Inflammatory macrophage treated with lipopolysaccharide for 4 hours (primary cell): ENCODE results near the gene ADGRL3.
"Not testable (repeated sequence)": the region's sequence is repeated elsewhere in the genome, so short reads cannot be mapped to it uniquely, and the experiment has no call there.

Source experiments
- DNase-seq: peaks from one replicate; pipeline ENCODE4 v3.0.0-alpha.2; 2020

The ADGRL3 gene

GRCh38 chr4:61373901-61374440, 173.8 kb downstream of the ADGRL3 start:
- no peak for DNase-seq

GRCh38 chr4:61374447-61374891, 174.3 kb downstream of the ADGRL3 start:
- no peak for DNase-seq

- DNase-seq = no peak
These were observed 175.2 kb downstream of the ADGRL3 start for GRCh38 chr4:61375301-61375700.

- no peak for DNase-seq
These were observed 176.2 kb downstream of the ADGRL3 start for GRCh38 chr4:61376301-61376700.

GRCh38 chr4:61379406-61379805, 179.3 kb downstream of the ADGRL3 start:
- no peak for DNase-seq

- no peak for DNase-seq
These were observed 180.7 kb downstream of the ADGRL3 start for GRCh38 chr4:61380865-61381264.

- DNase-seq = no peak
These were observed 185.1 kb downstream of the ADGRL3 start for GRCh38 chr4:61385256-61385655.

GRCh38 chr4:61387372-61387771, 187.2 kb downstream of the ADGRL3 start:
- not testable (repeated sequence) for DNase-seq

GRCh38 chr4:61389640-61390039, 189.5 kb downstream of the ADGRL3 start:
- DNase-seq = no peak

GRCh38 chr4:61395754-61396153, 195.6 kb downstream of the ADGRL3 start:
- no peak for DNase-seq

GRCh38 chr4:61397174-61397573, 197.0 kb downstream of the ADGRL3 start:
- DNase-seq = peak; percentile 46

GRCh38 chr4:61400439-61401038, 200.4 kb downstream of the ADGRL3 start:
- DNase-seq = no peak

- no peak for DNase-seq
These were observed 201.6 kb downstream of the ADGRL3 start for GRCh38 chr4:61401771-61402170.

GRCh38 chr4:61405307-61405706, 205.2 kb downstream of the ADGRL3 start:
- DNase-seq = no peak

GRCh38 chr4:61406677-61407076, 206.6 kb downstream of the ADGRL3 start:
- DNase-seq = no peak

GRCh38 chr4:61407642-61408618, 207.8 kb downstream of the ADGRL3 start:
- no peak for DNase-seq

- DNase-seq = no peak
These were observed 208.7 kb downstream of the ADGRL3 start for GRCh38 chr4:61408861-61409260.

- DNase-seq = no peak
These were observed 211.1 kb downstream of the ADGRL3 start for GRCh38 chr4:61411241-61411640.

GRCh38 chr4:61425315-61425714, 225.2 kb downstream of the ADGRL3 start:
- DNase-seq = no peak

- no peak for DNase-seq
These were observed 226.1 kb downstream of the ADGRL3 start for GRCh38 chr4:61426229-61426628.

- DNase-seq = no peak
These were observed 227.1 kb downstream of the ADGRL3 start for GRCh38 chr4:61427099-61427817.

GRCh38 chr4:61427818-61428495, 227.8 kb downstream of the ADGRL3 start:
- DNase-seq = no peak

- DNase-seq = no peak
These were observed 228.8 kb downstream of the ADGRL3 start for GRCh38 chr4:61428950-61429349.
